Hematopoietic multipotent progenitor cell (in vitro differentiated cells): ENCODE measurements around the gene PSG5. TPM values are rescaled to one million over a fixed set of nuclear protein-coding genes. Genes with fewer than 3 reads are reported as not detected.
A peak's percentile ranks its signal among the peaks of the same experiment; 100 is the strongest.
"Not testable (repeated sequence)": the region's sequence is repeated elsewhere in the genome, so short reads cannot be mapped to it uniquely, and the experiment has no call there.

Experiments
- DNase-seq, 3 donors: peaks; one replicate each; pipeline ENCODE4 v3.0.0-alpha.2; 2011 to 2015; ENCODE audit warnings: low read depth in 2 of 3, low spot score in 2 of 3
- total RNA-seq: library from RNA; depleted of rRNA; stranded (reverse); fragments of >200 nt; gene quantifications from one replicate; pipeline ENCODE4 v1.2.3, GENCODE V29; 2012

Gene PSG5
- not detected for total RNA-seq

- DNase-seq: not testable (repeated sequence)
Observed at GRCh38 chr19:43186311-43186935, at the start of gene PSG5. Gene PSG5, minus strand, starts transcription at chr19:43186536. Its CDS starts 131 bp downstream, at chr19:43186405.

- DNase-seq: not testable (repeated sequence)
Observed at GRCh38 chr19:43235686-43236085, 49.4 kb upstream of the PSG5 start.

- no peak for DNase-seq
Observed at GRCh38 chr19:43229315-43229714, 43.0 kb upstream of the PSG5 start.

GRCh38 chr19:43228730-43229129, 42.4 kb upstream of the PSG5 start:
- peak in 1 of 3 donors; percentile 40 for DNase-seq

GRCh38 chr19:43226986-43227385, 40.6 kb upstream of the PSG5 start:
- DNase-seq: not testable (repeated sequence)

GRCh38 chr19:43224855-43225253, 38.5 kb upstream of the PSG5 start:
- DNase-seq: no peak

GRCh38 chr19:43224201-43224854, 38.0 kb upstream of the PSG5 start:
- DNase-seq: not testable (repeated sequence)

GRCh38 chr19:43221891-43222290, 35.6 kb upstream of the PSG5 start:
- DNase-seq: not testable (repeated sequence)

- not testable (repeated sequence) for DNase-seq
Observed at GRCh38 chr19:43219136-43219535, 32.8 kb upstream of the PSG5 start.

- DNase-seq: not testable (repeated sequence)
Observed at GRCh38 chr19:43215881-43216280, 29.5 kb upstream of the PSG5 start.

- no peak for DNase-seq
Observed at GRCh38 chr19:43207991-43208390, 21.7 kb upstream of the PSG5 start.

GRCh38 chr19:43207174-43207573, 20.8 kb upstream of the PSG5 start:
- peak in 1 of 3 donors; percentile 9 for DNase-seq

GRCh38 chr19:43205471-43206105, 19.3 kb upstream of the PSG5 start, which contains the start of gene PSG4:
Gene PSG4, minus strand, starts transcription at chr19:43205638. Its CDS starts 102 bp downstream, at chr19:43205536.
- peak in 1 of 3 donors; percentile 21 for DNase-seq

GRCh38 chr19:43203611-43204010, 17.3 kb upstream of the PSG5 start:
- DNase-seq: not testable (repeated sequence)

GRCh38 chr19:43201891-43202290, 15.6 kb upstream of the PSG5 start:
- DNase-seq: not testable (repeated sequence)

GRCh38 chr19:43201337-43201801, 15.0 kb upstream of the PSG5 start:
- not testable (repeated sequence) for DNase-seq

GRCh38 chr19:43198686-43199419, 12.5 kb upstream of the PSG5 start:
- DNase-seq: not testable (repeated sequence)

GRCh38 chr19:43197666-43198397, 11.5 kb upstream of the PSG5 start:
- not testable (repeated sequence) for DNase-seq

- not testable (repeated sequence) for DNase-seq
Observed at GRCh38 chr19:43194397-43194796, 8.1 kb upstream of the PSG5 start.
